Urothelium cell line (cell line): ENCODE results near the gene GIGYF1.
"Not testable (repeated sequence)": the region's sequence is repeated elsewhere in the genome, so short reads cannot be mapped to it uniquely, and the experiment has no call there.

Source experiments
- DNase-seq: peaks from one replicate; pipeline ENCODE4 v3.0.0; 2011; ENCODE audit warnings: low spot score, mixed read lengths
- FAIRE-seq: peaks from 2 replicates; lab custom pipeline; 2011; peaks lifted over from hg19 to GRCh38; lab: Jason Lieb, UNC

The GIGYF1 gene

GRCh38 chr7:100711369-100711768 is 17.3 kb upstream of the GIGYF1 start:
- DNase-seq (no peak), FAIRE-seq (no peak)

GRCh38 chr7:100710452-100710851 is 16.4 kb upstream of the GIGYF1 start:
- FAIRE-seq (no peak), DNase-seq (no peak)

GRCh38 chr7:100708395-100708794 is 14.3 kb upstream of the GIGYF1 start:
- FAIRE-seq (no peak), DNase-seq (no peak)

GRCh38 chr7:100706672-100707311 is 12.7 kb upstream of the GIGYF1 start:
- DNase-seq (no peak), FAIRE-seq (no peak)

GRCh38 chr7:100705753-100706671 is 12.0 kb upstream of the GIGYF1 start, which contains the start of gene POP7:
Gene POP7 (plus strand): TSS chr7:100706121. CDS start chr7:100706831, 710 bp downstream.
- FAIRE-seq = peak; percentile 95
- DNase-seq = peak; percentile 100

GRCh38 chr7:100705320-100705752 is 11.3 kb upstream of the GIGYF1 start:
- FAIRE-seq = peak; percentile 83

GRCh38 chr7:100701089-100701488 is 7.0 kb upstream of the GIGYF1 start:
- DNase-seq, FAIRE-seq: not testable (repeated sequence)

More at GRCh38 chr7:100705320-100705752, 11.3 kb upstream of the GIGYF1 start:
- DNase-seq = peak; percentile 94

- no peak for DNase-seq
- no peak for FAIRE-seq
Observed at GRCh38 chr7:100699018-100699417, 5.0 kb upstream of the GIGYF1 start.

GRCh38 chr7:100696123-100696521 is 2.1 kb upstream of the GIGYF1 start:
- FAIRE-seq = no peak
- DNase-seq = no peak

GRCh38 chr7:100693312-100694097 is 545 bp downstream of the GIGYF1 start:
- peak; percentile 68 for DNase-seq
- FAIRE-seq = no peak

- FAIRE-seq (peak; percentile 56), DNase-seq (no peak)
Observed at GRCh38 chr7:100692578-100692961, 1.5 kb downstream of the GIGYF1 start.

- peak; percentile 90 for DNase-seq
- peak; percentile 75 for FAIRE-seq
Observed at GRCh38 chr7:100691676-100692577, 2.1 kb downstream of the GIGYF1 start.

- DNase-seq (no peak), FAIRE-seq (no peak)
Observed at GRCh38 chr7:100689230-100690135, 4.6 kb downstream of the GIGYF1 start.

GRCh38 chr7:100688326-100688860 is 5.7 kb downstream of the GIGYF1 start:
- no peak for FAIRE-seq
- DNase-seq = no peak

GRCh38 chr7:100687751-100688300 is 6.2 kb downstream of the GIGYF1 start:
- FAIRE-seq = peak; percentile 17
- no peak for DNase-seq

- no peak for DNase-seq
- no peak for FAIRE-seq
Observed at GRCh38 chr7:100687261-100687660, 6.8 kb downstream of the GIGYF1 start.

- FAIRE-seq (no peak), DNase-seq (no peak)
Observed at GRCh38 chr7:100686822-100687211, 7.2 kb downstream of the GIGYF1 start.

GRCh38 chr7:100686201-100686821 is 7.7 kb downstream of the GIGYF1 start:
- no peak for FAIRE-seq

More at GRCh38 chr7:100686201-100686821, 7.7 kb downstream of the GIGYF1 start:
- DNase-seq = no peak
